ENCODE results near the gene GABBR1. TPM values are rescaled to one million over a fixed set of nuclear protein-coding genes. Genes with fewer than 3 reads are reported as not detected.

GABBR1 gene
- total RNA-seq, 1 donor = 7.6 TPM

- Histone ChIP-seq H3K27me3 (ENCODE audit: insufficient read depth, low read length) (peaks cover 5% of the 10 kb centered on the region), H3K9me3 (ENCODE audit: low read depth, low read length) (no peaks in the 10 kb centered on the region)
- no peak for DNase-seq (ENCODE audit: insufficient read length, low spot score, missing footprints)
Measured at GRCh38 chr6:29593199-29593855, 39.7 kb downstream of the GABBR1 start.

GRCh38 chr6:29591677-29592076 is 41.3 kb downstream of the GABBR1 start:
- Histone ChIP-seq H2AFZ (ENCODE audit: low read length) (no peak overlapping the region), H3K36me3 (ENCODE audit: insufficient read depth, low read length) (no peaks in the 10 kb centered on the region), H3K4me1 (ENCODE audit: insufficient read depth, low read length) (no peaks in the 10 kb centered on the region), H3K4me2 (ENCODE audit: insufficient read depth, low read length) (no peak overlapping the region), H3K4me3 (ENCODE audit: insufficient read depth, low read length) (no peak overlapping the region), H4K20me1 (ENCODE audit: insufficient read depth, low read length) (no peaks in the 10 kb centered on the region), H3K27me3 (ENCODE audit: insufficient read depth, low read length) (peaks cover 5% of the 10 kb centered on the region), H3K27ac (ENCODE audit: low read depth, low read length) (no peak overlapping the region), H3K9me3 (ENCODE audit: low read depth, low read length) (no peaks in the 10 kb centered on the region), H3K79me2 (ENCODE audit: insufficient read depth, low read length) (no peaks in the 10 kb centered on the region)
- no peak for DNase-seq (ENCODE audit: insufficient read length, low spot score, missing footprints)
- no peak for TF ChIP-seq CTCF (IDR thresholded peaks at IDR 0.05; ENCODE audit: extremely low read depth, low read depth, low read length)

More at GRCh38 chr6:29593199-29593855, 39.7 kb downstream of the GABBR1 start:
- Histone ChIP-seq H3K27ac (ENCODE audit: low read depth, low read length) (no peak overlapping the region), H4K20me1 (ENCODE audit: insufficient read depth, low read length) (no peaks in the 10 kb centered on the region), H3K4me1 (ENCODE audit: insufficient read depth, low read length) (no peaks in the 10 kb centered on the region), H3K4me2 (ENCODE audit: insufficient read depth, low read length) (no peak overlapping the region), H3K36me3 (ENCODE audit: insufficient read depth, low read length) (no peaks in the 10 kb centered on the region), H3K79me2 (ENCODE audit: insufficient read depth, low read length) (no peaks in the 10 kb centered on the region), H2AFZ (ENCODE audit: low read length) (no peak overlapping the region), H3K4me3 (ENCODE audit: insufficient read depth, low read length) (no peak overlapping the region)
- TF ChIP-seq CTCF (IDR thresholded peaks at IDR 0.05; ENCODE audit: extremely low read depth, low read depth, low read length) = no peak

- no peak overlapping the region for H3K4me3 ChIP-seq (ENCODE audit: insufficient read depth, low read length)
- no peaks in the 10 kb centered on the region for H3K36me3 ChIP-seq (ENCODE audit: insufficient read depth, low read length)
- H3K27ac ChIP-seq (ENCODE audit: low read depth, low read length) = no peak overlapping the region
- H3K9me3 ChIP-seq (ENCODE audit: low read depth, low read length) = no peaks in the 10 kb centered on the region
- no peaks in the 10 kb centered on the region for H3K79me2 ChIP-seq (ENCODE audit: insufficient read depth, low read length)
- no peak for DNase-seq (ENCODE audit: insufficient read length, low spot score, missing footprints)
- H4K20me1 ChIP-seq (ENCODE audit: insufficient read depth, low read length) = no peaks in the 10 kb centered on the region
- no peak overlapping the region for H2AFZ ChIP-seq (ENCODE audit: low read length)
- H3K4me2 ChIP-seq (ENCODE audit: insufficient read depth, low read length) = no peak overlapping the region
- no peak for TF ChIP-seq CTCF (IDR thresholded peaks at IDR 0.05; ENCODE audit: extremely low read depth, low read depth, low read length)
- H3K27me3 ChIP-seq (ENCODE audit: insufficient read depth, low read length) = peaks cover 5% of the 10 kb centered on the region
- no peaks in the 10 kb centered on the region for H3K4me1 ChIP-seq (ENCODE audit: insufficient read depth, low read length)
Measured at GRCh38 chr6:29590218-29590808, 42.7 kb downstream of the GABBR1 start.

GRCh38 chr6:29589423-29590048 is 43.4 kb downstream of the GABBR1 start:
- no peaks in the 10 kb centered on the region for H4K20me1 ChIP-seq (ENCODE audit: insufficient read depth, low read length)
- DNase-seq (ENCODE audit: insufficient read length, low spot score, missing footprints) = no peak

More at GRCh38 chr6:29589423-29590048, 43.4 kb downstream of the GABBR1 start:
- no peak overlapping the region for H2AFZ ChIP-seq (ENCODE audit: low read length)
- peak; percentile 83 for TF ChIP-seq CTCF (IDR thresholded peaks at IDR 0.05; ENCODE audit: extremely low read depth, low read depth, low read length)
- H3K4me1 ChIP-seq (ENCODE audit: insufficient read depth, low read length) = no peaks in the 10 kb centered on the region
- H3K4me2 ChIP-seq (ENCODE audit: insufficient read depth, low read length) = no peak overlapping the region
- H3K36me3 ChIP-seq (ENCODE audit: insufficient read depth, low read length) = no peaks in the 10 kb centered on the region
- H3K79me2 ChIP-seq (ENCODE audit: insufficient read depth, low read length) = no peaks in the 10 kb centered on the region
- peaks cover 5% of the 10 kb centered on the region for H3K27me3 ChIP-seq (ENCODE audit: insufficient read depth, low read length)
- no peaks in the 10 kb centered on the region for H3K9me3 ChIP-seq (ENCODE audit: low read depth, low read length)
- no peak overlapping the region for H3K27ac ChIP-seq (ENCODE audit: low read depth, low read length)
- no peak overlapping the region for H3K4me3 ChIP-seq (ENCODE audit: insufficient read depth, low read length)

All from osteoblast (primary cell).